HUES6 (cell line): ENCODE data around the gene RBBP7.

Source experiments
- H3K27ac ChIP-seq: 2 replicates; pipeline ENCODE4 v1.7.0; 2013; ENCODE audit warnings: low read depth, mild to moderate bottlenecking, low read length, inconsistent platforms
- H3K27me3 ChIP-seq: 2 replicates; pipeline ENCODE4 v1.6.1; 2013; ENCODE audit warnings: low read length; ENCODE audit not compliant: control insufficient read depth, insufficient read depth
- H3K36me3 ChIP-seq: 2 replicates; pipeline ENCODE4 v1.6.1; 2013; ENCODE audit warnings: low read length; ENCODE audit not compliant: control insufficient read depth, insufficient read depth
- H3K4me1 ChIP-seq: 2 replicates; pipeline ENCODE4 v1.6.1; 2013; ENCODE audit warnings: low read length; ENCODE audit not compliant: control insufficient read depth, insufficient read depth
- H3K4me3 ChIP-seq: 2 replicates; pipeline ENCODE4 v1.5.1; 2013; ENCODE audit warnings: low read depth, low read length
- H3K9ac ChIP-seq: one replicate; pipeline ENCODE4 v1.6.1; 2013; ENCODE audit warnings: mild to moderate bottlenecking, low read length
- H3K9me3 ChIP-seq: 2 replicates; pipeline ENCODE4 v1.6.1; 2013; ENCODE audit warnings: low read depth, low read length; ENCODE audit not compliant: control insufficient read depth, insufficient read depth

Gene RBBP7

GRCh38 chrX:16870095-16870861, at the start of gene RBBP7:
RBBP7 (minus strand) TSS chrX:16870362; CDS start chrX:16870053, 309 bp downstream.
- Histone ChIP-seq H3K9me3 (no peaks in the 10 kb centered on the region), H3K27ac (peak within 1 kb of the TSS; percentile 95), H3K36me3 (peaks cover 31% of the 10 kb centered on the region), H3K27me3 (peaks cover 22% of the 10 kb centered on the region; the same call in 1 of the 2 replicates), H3K4me1 (peaks cover 14% of the 10 kb centered on the region), H3K9ac (peak within 1 kb of the TSS; percentile 98), H3K4me3 (peak within 1 kb of the TSS; percentile 90)

- Histone ChIP-seq H3K4me1 (peaks cover 11% of the 10 kb centered on the region; the same call in 1 of the 2 replicates), H3K9ac (no peak overlapping the region), H3K27ac (no peak overlapping the region), H3K36me3 (no peaks in the 10 kb centered on the region), H3K27me3 (peaks cover 31% of the 10 kb centered on the region; the same call in 1 of the 2 replicates), H3K4me3 (no peak overlapping the region), H3K9me3 (no peaks in the 10 kb centered on the region)
Measured at GRCh38 chrX:16918979-16919378, 48.8 kb upstream of the RBBP7 start.

- Histone ChIP-seq H3K9me3 (no peaks in the 10 kb centered on the region), H3K9ac (no peak overlapping the region), H3K4me1 (peaks cover 7% of the 10 kb centered on the region; the same call in 1 of the 2 replicates), H3K27me3 (peaks cover 33% of the 10 kb centered on the region; the same call in 1 of the 2 replicates), H3K4me3 (no peak overlapping the region), H3K27ac (no peak overlapping the region), H3K36me3 (no peaks in the 10 kb centered on the region)
Measured at GRCh38 chrX:16917120-16917519, 47.0 kb upstream of the RBBP7 start.

- no peaks in the 10 kb centered on the region for H3K36me3 ChIP-seq
Measured at GRCh38 chrX:16916561-16916960, 46.4 kb upstream of the RBBP7 start.

GRCh38 chrX:16914058-16914457, 43.9 kb upstream of the RBBP7 start:
- peaks cover 7% of the 10 kb centered on the region; the same call in 1 of the 2 replicates for H3K4me1 ChIP-seq
- no peak overlapping the region for H3K9ac ChIP-seq
- H3K36me3 ChIP-seq = no peaks in the 10 kb centered on the region
- no peak overlapping the region for H3K4me3 ChIP-seq
- H3K27me3 ChIP-seq = peaks cover 21% of the 10 kb centered on the region; the same call in 1 of the 2 replicates
- H3K27ac ChIP-seq = no peak overlapping the region
- H3K9me3 ChIP-seq = no peaks in the 10 kb centered on the region

More at GRCh38 chrX:16916561-16916960, 46.4 kb upstream of the RBBP7 start:
- H3K9ac ChIP-seq = no peak overlapping the region
- no peak overlapping the region for H3K4me3 ChIP-seq
- H3K27ac ChIP-seq = no peak overlapping the region
- H3K27me3 ChIP-seq = peaks cover 30% of the 10 kb centered on the region; the same call in 1 of the 2 replicates
- H3K4me1 ChIP-seq = peaks cover 7% of the 10 kb centered on the region; the same call in 1 of the 2 replicates
- no peaks in the 10 kb centered on the region for H3K9me3 ChIP-seq

- Histone ChIP-seq H3K9me3 (0 out of 2 replicates have a peak, but pooled peaks cover 1% of the 10 kb centered on the region), H3K9ac (no peak overlapping the region), H3K27me3 (peaks cover 22% of the 10 kb centered on the region; the same call in 1 of the 2 replicates), H3K36me3 (no peaks in the 10 kb centered on the region), H3K4me1 (no peaks in the 10 kb centered on the region), H3K27ac (no peak overlapping the region), H3K4me3 (no peak overlapping the region)
Measured at GRCh38 chrX:16910376-16910775, 40.2 kb upstream of the RBBP7 start.

GRCh38 chrX:16903274-16904022, 33.3 kb upstream of the RBBP7 start:
- Histone ChIP-seq H3K4me1 (no peaks in the 10 kb centered on the region), H3K9ac (no peak overlapping the region), H3K9me3 (0 out of 2 replicates have a peak, but pooled peaks cover 3% of the 10 kb centered on the region), H3K4me3 (no peak overlapping the region), H3K27ac (no peak overlapping the region), H3K36me3 (no peaks in the 10 kb centered on the region), H3K27me3 (peaks cover 20% of the 10 kb centered on the region; the same call in 1 of the 2 replicates)

GRCh38 chrX:16897445-16897844, 27.3 kb upstream of the RBBP7 start:
- H3K27ac ChIP-seq = no peak overlapping the region

GRCh38 chrX:16892504-16893362, 22.6 kb upstream of the RBBP7 start:
- Histone ChIP-seq H3K27me3 (peaks cover 35% of the 10 kb centered on the region), H3K27ac (no peak overlapping the region), H3K9me3 (no peaks in the 10 kb centered on the region), H3K4me3 (no peak overlapping the region), H3K9ac (no peak overlapping the region), H3K4me1 (no peaks in the 10 kb centered on the region), H3K36me3 (no peaks in the 10 kb centered on the region)

More at GRCh38 chrX:16897445-16897844, 27.3 kb upstream of the RBBP7 start:
- H3K27me3 ChIP-seq = peaks cover 38% of the 10 kb centered on the region; the same call in 1 of the 2 replicates
- H3K9ac ChIP-seq = no peak overlapping the region
- no peak overlapping the region for H3K4me3 ChIP-seq
- H3K4me1 ChIP-seq = no peaks in the 10 kb centered on the region
- H3K9me3 ChIP-seq = no peaks in the 10 kb centered on the region
- H3K36me3 ChIP-seq = no peaks in the 10 kb centered on the region

- peaks cover 3% of the 10 kb centered on the region; the same call in 1 of the 2 replicates for H3K4me1 ChIP-seq
- H3K9ac ChIP-seq = no peak overlapping the region
- H3K36me3 ChIP-seq = no peaks in the 10 kb centered on the region
- H3K27me3 ChIP-seq = peaks cover 46% of the 10 kb centered on the region
- no peak overlapping the region for H3K4me3 ChIP-seq
- no peaks in the 10 kb centered on the region for H3K9me3 ChIP-seq
- H3K27ac ChIP-seq = no peak overlapping the region
Measured at GRCh38 chrX:16885628-16886027, 15.5 kb upstream of the RBBP7 start.
